Germinal center (tissue), 1 donor: ENCODE measurements around the gene BAIAP2.
"Not testable (repeated sequence)": the region's sequence is repeated elsewhere in the genome, so short reads cannot be mapped to it uniquely, and the experiment has no call there.

ENCODE experiments used
- DNase-seq: peaks from one replicate; pipeline ENCODE4 v3.0.0; 2012; ENCODE audit warnings: mixed read lengths, low spot score

Gene BAIAP2

DNA sequence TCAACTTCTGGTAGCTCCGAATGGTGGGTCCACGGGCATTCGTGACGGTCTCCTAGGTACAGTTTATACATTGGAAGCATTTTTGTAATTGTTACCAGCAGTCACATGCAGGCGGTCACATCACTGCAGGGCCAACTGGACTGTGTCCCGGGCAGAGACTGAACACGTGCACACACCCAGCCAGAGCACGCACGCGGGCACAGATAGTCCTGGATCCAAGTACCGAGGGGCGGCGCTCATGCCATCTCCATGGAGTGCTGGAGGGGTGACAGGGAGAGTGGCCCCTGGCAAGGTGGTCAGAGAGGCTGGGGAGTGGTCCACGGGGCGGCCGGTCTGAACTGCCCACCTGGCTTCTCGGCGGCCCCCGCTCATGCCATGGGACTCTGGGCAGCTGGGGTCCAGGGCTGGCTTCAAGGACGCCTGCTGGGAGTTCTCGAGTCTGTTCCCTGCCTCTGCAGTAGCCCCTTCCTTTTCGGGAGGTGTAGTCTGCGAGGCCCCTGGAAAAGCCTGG lies 34.2 kb downstream of the BAIAP2 start:
- DNase-seq: no peak

DNA sequence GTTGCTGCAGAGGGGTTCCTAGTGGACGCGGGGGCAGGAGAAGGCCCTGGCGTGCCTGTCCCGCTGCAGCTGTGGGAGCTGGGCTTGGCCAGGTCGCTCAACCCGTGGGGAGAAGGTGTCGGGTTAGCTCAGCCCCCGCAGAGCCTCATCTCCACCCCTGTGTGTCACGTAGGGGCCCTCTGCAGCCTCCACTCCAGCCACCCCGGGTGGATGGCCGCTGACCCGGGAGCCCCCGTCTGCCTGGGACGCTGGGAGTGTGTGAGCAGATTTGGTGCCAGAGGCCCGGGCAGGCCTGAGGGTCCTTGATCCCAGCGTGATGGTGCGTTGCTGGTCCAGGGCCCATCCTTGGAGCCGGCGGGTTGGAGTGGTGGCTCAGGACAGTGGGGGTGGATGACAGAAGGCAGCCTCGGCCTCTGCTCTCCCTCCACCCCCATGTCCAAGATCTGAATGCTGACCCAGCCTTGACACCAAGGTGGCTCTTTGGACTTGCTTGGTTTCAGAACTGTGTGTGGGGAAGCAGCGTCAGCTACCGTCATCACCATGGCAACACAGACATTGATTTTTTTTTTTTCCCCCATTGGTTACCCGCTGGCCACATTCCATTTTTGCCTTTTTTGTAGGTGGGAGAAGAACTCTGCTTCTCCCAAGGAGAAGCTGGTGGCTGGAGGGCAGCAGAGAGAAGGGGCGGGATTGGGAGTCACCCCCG lies 35.7 kb downstream of the BAIAP2 start:
- no peak for DNase-seq

DNA sequence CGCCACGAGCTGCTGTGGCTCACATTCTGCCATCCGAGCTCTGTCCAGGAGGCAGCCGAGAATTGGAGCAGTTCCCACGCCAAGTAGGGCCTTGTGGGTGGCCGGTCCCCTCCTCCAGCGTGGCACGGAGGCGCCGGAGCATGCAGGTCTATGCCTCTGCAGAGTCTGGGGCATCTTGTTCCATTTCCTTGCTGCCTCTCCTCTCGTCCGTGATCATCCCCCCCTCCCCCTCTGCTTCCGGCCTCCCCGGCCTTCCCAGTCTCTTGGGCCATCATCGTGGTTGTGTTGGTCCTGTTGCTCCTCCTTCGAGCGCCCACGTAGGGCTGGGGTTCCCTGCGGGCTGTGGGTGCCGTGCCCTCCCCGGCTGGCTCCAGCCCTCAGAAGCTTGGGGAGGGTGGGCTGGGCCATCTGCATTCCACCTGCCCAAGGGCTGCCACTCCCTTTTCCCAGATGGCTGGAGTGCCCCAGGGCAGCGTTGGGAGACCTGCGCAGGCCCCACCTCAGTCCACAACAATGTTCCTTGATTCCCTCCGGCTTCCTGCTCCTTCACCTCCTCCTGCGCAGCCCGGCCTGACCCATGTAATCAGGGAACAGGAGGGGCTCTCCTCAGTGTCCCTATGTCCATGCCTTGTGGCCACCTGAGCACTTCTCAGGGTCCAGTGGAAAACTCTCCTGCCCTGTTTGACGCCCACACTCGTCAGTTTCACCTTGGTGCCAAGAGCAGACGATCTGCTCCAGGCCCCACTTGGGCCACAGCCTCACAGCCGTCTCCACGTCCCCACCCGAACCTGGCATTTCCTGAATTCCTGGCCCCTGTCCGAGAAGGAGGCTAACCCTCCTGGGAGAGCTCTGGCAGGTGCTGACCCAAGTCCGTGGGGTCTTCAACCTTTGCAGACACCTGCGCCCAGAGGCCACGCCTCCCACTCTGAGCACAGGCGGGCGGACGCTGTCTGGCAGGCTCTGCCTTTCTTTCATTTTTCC lies 37.1 kb downstream of the BAIAP2 start:
- no peak for DNase-seq

DNA sequence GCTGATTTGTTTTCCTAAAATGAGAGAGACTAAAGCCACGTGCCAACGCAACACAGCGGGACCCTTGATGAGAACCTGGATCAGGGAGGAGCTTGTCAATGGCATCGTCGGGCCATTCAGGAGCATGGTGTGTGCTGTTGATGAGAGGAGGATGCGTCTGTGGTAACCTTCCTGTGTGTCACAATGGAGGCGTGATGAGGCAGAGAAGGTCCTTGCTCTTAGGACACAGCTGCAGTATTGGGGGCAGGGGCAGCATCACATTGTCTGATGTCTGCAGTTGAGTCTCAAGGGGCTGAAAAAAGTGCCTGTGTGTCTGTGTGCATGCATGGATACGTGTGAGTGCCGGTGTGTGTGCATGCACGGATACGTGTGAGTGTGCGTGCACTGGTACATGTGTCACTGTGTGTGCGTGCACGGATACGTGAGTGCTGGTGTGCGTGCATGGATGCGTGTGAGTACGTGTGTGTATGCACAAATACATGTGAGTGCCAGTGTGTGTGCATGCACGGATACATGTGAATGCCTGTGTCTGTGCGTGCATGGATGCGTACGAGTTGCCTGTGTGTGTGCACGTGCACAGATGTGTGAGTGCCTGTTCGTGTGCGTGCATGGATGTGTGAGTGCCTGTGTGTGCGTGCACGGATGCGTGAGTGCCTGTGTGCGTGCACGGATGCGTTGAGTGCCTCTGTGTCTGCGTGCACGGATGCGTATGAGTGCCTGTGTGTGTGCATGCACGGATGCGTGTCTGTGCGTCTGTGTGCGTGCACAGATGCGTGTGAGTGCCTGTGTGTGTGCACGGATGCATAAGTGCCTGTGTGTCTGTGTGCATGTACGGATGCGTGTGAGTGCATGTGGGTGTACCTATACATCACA lies 39.3 kb downstream of the BAIAP2 start:
- DNase-seq: no peak

DNA sequence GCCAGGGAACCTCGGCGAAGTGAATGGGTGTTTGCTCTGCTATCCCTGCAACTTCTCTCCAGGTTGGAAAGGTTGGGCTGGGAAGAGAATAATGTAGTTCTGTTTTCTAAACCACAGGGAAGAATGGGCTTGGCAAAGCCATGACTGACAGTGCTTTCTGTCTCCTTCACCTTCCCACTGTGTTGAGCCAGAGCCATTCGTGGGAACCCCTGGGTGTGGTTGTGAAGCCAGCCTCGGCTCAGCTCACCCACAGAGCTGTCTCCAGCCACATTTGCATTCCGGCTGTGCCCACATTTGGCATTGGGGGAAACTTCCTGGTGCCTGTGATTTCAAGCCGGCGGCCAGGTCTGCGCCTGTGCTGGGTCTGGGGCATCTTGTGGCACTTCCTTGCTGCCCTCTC lies 39.9 kb downstream of the BAIAP2 start:
- DNase-seq: no peak

DNA sequence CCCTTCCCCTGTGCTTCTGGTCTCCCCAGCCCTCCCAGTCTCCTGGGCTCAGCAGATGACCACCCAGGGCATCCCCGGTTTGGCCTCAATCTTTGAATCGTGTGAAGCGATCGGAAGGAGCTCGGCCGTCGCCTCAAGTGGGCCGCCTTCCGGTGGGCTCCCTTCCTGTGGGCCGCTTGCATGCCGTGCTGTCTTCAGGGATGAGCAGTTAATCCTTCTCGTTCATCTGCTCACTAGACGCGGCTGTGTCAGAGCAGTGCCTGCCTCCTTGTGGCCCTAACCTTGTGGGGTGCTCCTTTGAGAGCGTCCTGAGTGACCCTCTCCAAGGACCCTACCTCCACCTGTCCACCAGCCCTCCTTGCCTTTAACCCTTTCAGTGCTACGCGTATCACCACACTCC lies 40.4 kb downstream of the BAIAP2 start:
- DNase-seq: no peak

DNA sequence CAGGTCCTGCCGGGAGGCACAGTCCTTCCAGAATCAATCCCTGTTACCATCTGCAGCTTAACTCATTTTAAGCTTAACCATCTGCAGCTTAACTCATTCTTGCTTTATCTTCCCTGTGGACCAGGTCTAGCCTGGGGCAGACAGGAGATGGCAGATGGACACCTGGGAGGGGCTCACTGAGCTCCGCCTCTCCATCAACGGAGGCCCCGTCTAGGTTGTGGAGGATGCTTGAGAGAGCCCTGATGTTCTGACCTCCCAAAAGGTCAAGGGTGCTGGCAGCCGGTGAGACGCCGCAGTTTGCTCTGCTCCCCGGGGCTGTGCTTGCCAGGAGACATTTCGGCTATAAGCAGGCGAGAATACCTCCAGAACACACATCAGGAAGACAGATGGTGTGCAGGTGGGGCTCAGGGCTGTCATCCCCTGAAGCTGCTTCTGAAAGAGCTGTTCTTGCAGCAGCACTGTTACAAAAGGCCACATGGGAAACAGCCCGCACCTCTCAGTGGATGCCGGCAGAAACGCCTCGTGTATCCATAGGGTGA lies 41.3 kb downstream of the BAIAP2 start:
- no peak for DNase-seq

DNA sequence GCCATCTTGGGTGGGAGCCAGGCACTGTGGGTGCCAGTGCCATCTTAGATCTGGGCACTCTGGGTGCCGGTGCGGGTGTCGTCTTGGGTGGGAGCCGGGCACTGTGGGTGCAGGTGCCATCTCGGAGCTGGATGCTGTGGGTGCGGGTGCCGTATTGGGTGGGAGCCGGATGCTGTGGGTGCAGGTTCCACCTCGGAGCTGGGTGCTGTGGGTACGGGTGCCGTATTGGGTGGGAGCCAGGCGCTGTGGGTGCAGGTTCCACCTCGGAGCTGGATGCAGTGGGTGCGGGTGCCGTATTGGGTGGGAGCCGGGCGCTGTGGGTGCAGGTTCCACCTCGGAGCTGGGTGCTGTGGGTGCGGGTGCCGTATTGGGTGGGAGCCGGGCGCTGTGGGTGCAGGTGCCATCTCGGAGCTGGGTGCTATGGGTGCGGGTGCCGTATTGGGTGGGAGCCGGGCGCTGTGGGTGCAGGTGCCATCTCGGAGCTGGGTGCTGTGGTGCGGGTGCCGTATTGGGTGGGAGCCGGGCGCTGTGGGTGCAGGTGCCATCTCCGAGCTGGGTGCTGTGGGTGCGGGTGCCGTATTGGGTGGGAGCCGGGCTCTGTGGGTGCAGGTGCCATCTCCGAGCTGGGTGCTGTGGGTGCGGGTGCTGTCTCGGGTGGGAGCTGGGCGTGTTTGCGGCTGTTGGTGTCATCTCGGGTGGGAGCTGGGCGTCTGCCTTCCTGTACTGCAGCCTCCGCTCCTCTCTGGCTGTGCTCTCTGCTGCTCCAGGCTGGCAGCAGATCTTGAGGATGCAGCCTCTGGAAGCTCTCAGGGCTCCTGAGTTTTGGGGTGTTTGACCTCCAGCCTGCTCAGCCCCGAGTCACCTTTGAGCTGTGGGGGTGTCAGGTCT lies 43.3 kb downstream of the BAIAP2 start:
- not testable (repeated sequence) for DNase-seq

DNA sequence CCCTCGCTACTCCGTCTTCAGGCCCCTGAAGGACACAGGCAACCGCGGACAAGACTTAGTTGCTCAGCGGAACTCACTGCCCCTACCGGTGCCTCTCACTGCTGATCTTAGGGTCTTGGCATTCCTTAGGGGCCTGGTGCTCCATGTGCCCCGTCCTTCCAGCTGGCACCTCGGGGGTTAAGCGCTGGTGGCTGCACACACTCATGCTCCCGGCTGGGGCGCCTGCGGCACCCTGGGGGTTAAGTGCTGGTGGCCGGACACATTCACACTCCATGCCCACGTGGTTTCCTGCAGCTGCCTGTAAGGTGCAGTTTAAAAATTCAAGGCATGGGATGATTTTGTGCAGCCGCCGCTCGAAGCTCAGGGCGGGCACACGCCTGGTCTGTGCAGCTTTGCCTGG lies 45.1 kb downstream of the BAIAP2 start:
- no peak for DNase-seq

DNA sequence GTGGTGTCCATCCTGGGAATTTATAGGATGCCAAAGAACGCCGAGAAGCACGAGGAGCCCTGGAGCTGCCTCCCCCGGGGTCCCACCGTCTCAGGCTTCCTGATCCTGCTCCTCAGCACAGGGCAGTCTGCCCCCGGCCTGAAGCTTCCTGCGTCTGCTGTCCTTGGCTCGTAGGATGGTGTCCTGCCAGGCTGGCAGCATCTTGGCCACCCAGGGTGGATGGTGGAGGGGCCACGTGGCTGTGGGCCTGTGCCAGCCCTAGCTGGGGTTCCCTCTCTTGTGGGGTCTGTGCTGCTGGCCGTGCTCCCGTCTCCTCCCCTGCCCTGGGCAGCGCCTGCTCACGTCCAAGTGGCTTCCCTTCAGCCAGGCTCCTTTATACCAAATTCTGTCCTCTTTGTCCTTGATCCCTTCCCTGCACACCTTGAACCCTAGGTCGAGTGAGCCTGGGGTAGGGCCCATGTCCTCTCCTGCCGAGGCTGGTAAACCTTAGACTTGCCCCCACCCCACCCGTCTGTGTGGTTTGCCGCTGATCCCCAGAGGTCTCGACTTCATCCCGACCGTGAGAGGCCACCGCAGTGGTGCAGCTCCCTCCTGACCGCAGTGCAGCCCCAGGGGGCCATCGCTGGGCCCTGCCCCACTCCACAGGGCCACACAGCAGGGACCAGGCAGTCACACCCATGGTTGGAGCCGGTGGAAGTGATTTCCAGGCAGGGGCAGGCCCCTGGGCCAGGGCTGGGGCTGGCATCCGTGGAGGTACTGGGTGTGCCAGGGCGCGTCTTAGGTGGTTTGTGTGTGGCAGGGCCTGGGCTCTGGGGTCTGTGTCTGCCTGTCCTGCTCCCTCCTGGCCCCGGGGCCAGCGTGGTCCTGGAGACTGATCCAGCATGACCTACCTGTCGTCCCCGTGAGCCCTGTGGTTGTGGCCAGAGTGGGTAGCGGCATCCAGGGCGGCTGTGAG lies 46.5 kb downstream of the BAIAP2 start:
- no peak for DNase-seq

DNA sequence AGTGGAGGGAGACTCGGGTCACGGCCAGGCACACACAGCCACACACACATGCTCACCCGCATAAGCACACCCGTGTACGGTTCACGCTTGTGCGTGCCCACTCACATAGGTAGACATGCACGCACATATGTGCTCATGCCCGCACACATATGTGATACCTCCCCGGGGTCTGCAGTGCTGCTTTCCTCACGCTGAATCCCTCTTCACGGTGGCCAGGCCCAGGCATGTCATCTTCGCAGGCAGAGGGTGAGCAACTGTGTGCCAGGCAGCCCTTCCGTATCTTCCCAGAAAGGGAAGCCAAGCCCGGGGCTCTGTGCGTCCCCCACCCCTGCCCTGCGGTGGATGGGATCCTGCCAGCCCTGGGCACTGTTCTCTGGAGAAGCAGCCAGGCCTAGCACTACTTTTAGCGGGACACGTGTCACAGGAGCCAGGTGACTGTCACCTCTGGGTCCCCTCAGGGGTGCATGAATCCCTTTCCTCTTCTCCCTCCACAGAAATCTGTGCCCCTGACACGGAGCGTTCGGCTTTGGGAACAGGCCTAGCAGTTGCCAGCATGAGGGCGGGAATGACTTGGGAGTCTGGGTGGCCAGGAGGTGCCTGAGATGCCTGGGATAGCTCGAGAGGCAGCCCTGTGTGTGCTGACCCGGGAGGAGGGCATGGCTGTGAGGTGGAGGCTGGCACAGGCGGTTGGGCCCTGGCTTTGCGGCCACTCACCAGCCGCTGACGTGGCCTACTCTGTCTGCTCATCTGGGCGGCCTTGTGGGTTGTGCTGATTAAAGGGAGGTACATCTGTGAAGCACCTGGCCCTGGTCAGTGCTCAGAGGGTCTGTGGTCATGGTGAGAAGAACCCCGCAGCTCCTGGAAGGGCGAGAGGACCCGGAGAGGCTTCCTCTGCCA lies 47.5 kb downstream of the BAIAP2 start:
- no peak for DNase-seq

DNA sequence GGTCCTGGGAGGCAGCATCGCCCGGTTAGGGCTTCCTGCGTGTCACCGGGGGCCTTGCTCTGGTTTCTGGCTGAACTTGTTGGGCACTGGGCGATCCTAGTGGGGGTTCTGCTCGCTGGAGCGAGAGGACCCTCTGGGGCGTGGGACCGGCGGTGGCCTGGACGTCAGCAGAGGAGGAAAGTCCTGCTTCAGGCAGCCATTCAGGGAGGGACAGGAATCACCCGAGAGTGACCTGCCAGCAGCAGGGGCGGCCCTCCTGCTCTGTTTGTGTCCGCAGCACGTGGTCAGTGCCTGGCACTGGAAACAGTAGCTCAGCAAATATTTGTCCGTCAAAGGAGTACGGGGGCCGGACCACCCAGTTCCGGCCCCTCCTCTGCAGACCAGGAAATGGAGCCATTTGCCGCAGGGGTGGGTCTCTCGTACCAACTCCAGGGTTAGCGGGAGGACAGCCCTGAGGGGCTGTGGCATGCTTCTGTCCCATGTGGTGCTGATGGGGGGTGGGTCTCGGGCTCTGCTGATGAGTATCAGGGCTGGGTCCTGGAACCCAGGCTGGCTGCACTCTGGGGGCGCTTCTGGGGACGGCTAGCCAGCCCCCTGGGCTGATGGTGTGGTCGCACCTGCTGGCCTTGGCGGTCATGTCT lies 48.3 kb downstream of the BAIAP2 start:
- no peak for DNase-seq

DNA sequence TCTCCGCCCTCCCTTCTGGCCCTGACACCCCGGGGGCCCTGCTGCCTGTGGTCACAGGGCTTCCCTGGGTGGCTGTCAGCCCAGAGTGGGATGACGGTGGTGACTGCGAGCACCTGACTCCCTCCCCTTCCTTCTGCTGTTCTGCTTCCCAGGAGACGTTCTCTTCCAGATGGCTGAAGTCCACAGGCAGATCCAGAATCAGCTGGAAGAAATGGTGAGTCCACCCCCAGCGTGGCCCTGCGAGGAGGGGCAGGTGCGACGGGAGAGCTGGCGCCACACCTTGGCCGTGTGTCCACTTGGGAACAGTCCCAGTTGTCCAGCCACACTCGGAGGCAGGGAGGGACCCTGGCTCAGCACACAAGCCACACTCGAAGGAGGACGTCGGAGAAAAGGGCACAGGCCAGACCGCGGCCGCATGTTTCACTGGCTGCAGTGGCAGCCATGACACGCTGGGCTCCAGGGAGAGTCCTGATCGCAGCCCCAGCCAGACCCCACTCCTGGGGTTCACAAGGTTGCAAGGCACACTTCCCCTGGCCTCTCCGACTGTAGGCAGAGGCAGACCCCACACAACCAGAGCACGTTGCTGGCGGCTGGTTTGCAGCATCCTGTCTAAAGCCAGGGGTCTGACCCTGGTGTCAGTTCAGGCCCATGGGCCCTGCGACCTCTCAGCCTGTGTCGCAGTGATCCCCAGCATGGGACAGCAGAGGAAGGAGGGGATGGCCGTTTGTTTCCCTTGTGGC lies 49.9 kb downstream of the BAIAP2 start:
- DNase-seq: no peak

DNA sequence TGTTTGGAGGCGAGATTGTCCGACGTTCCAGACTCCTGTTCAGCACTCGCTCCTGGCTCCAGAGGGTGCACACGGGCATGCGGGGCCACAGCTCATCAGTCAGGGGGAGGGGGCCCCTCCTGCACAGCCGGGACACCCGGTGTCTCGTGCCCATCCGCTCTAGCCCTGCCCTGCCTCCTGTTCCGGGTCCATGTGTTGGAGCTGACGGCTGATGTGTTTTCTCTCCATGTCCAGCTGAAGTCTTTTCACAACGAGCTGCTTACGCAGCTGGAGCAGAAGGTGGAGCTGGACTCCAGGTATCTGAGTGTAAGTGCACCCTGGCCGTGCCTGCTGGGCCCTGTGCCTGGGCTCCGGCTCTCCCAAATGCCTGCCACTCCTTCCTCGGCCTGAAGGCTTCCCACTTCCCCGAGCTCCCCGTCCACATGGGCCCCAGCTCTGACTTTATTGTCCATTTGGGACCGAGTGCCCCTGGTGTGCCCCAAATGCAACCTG lies 50.5 kb downstream of the BAIAP2 start:
- no peak for DNase-seq

DNA sequence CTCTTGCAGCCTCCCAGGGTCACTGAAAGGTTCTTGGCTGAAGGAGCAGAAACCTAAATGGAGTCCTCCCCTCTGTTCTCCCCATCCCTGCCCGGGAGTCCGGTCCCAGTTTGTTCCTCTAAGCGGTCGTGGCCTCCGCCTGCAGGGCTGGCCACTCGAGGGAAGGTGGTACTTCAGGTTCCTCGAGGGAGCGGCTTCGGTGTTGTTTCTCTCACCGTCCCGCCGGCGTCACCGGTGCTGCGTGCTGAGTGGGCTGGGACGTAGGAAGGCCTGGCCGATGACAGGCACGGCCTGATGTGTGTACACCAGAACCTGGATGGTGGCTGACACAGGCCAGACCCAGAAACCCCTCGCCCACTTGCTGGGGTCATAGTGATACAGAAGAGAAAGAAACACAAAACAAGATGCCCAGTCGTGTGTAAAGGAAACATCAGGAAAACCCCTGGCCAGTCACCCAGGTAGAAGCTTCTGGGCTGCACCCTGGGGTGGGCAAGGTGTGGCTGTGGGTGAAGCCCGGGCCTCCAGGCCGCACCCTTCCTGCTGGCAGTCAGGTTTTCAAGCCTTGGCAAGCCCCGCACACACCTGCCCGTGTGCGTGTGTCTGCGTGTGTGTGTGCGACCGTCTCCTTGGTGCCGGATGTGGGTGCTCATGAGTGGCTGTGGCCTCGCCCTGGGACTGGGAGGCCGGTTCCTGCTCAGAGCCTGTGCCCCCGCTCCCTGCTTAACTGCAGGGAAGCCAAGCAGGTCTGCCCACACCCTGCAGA lies 52.0 kb downstream of the BAIAP2 start:
- DNase-seq: no peak
